HG03066 (cell line): ENCODE measurements around the gene CEP89.
"Not testable (repeated sequence)": the region's sequence is repeated elsewhere in the genome, so short reads cannot be mapped to it uniquely, and the experiment has no call there.

Experiments used
- ATAC-seq: cut with Tn5 transposase; IDR thresholded peaks from one replicate; pipeline ENCODE4 v1.9.1; 2021; ENCODE audit warnings: low read depth; ENCODE audit not compliant: unreplicated experiment

Gene CEP89

GRCh38 chr19:32856818-32857217, 114.9 kb downstream of the CEP89 start:
- not testable (repeated sequence) for ATAC-seq

GRCh38 chr19:32852216-32852615, 119.5 kb downstream of the CEP89 start:
- no peak for ATAC-seq

GRCh38 chr19:32848035-32848434, 123.7 kb downstream of the CEP89 start:
- not testable (repeated sequence) for ATAC-seq

- ATAC-seq, result no peak
Observed at GRCh38 chr19:32843716-32844245, 128.0 kb downstream of the CEP89 start.

GRCh38 chr19:32842061-32842460, 129.7 kb downstream of the CEP89 start:
- no peak for ATAC-seq

- ATAC-seq, result no peak
Observed at GRCh38 chr19:32837531-32837930, 134.2 kb downstream of the CEP89 start.

- ATAC-seq, result not testable (repeated sequence)
Observed at GRCh38 chr19:32833388-32833787, 138.4 kb downstream of the CEP89 start.

- ATAC-seq, result not testable (repeated sequence)
Observed at GRCh38 chr19:32832825-32833224, 138.9 kb downstream of the CEP89 start.

GRCh38 chr19:32832094-32832493, 139.7 kb downstream of the CEP89 start:
- not testable (repeated sequence) for ATAC-seq

- ATAC-seq, result no peak
Observed at GRCh38 chr19:32831611-32832010, 140.1 kb downstream of the CEP89 start.

- ATAC-seq, result no peak
Observed at GRCh38 chr19:32830231-32831014, 141.3 kb downstream of the CEP89 start.

- ATAC-seq, result no peak
Observed at GRCh38 chr19:32829345-32829896, 142.3 kb downstream of the CEP89 start.

- ATAC-seq, result no peak
Observed at GRCh38 chr19:32828643-32829344, 143.0 kb downstream of the CEP89 start.

GRCh38 chr19:32828139-32828538, 143.6 kb downstream of the CEP89 start:
- ATAC-seq, result no peak
